Measurements from ENCODE around the gene PTBP3.
"Not testable (repeated sequence)": the region's sequence is repeated elsewhere in the genome, so short reads cannot be mapped to it uniquely, and the experiment has no call there.

Gene PTBP3, protein sequence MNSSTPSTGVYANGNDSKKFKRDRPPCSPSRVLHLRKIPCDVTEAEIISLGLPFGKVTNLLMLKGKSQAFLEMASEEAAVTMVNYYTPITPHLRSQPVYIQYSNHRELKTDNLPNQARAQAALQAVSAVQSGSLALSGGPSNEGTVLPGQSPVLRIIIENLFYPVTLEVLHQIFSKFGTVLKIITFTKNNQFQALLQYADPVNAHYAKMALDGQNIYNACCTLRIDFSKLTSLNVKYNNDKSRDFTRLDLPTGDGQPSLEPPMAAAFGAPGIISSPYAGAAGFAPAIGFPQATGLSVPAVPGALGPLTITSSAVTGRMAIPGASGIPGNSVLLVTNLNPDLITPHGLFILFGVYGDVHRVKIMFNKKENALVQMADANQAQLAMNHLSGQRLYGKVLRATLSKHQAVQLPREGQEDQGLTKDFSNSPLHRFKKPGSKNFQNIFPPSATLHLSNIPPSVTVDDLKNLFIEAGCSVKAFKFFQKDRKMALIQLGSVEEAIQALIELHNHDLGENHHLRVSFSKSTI

DNA sequence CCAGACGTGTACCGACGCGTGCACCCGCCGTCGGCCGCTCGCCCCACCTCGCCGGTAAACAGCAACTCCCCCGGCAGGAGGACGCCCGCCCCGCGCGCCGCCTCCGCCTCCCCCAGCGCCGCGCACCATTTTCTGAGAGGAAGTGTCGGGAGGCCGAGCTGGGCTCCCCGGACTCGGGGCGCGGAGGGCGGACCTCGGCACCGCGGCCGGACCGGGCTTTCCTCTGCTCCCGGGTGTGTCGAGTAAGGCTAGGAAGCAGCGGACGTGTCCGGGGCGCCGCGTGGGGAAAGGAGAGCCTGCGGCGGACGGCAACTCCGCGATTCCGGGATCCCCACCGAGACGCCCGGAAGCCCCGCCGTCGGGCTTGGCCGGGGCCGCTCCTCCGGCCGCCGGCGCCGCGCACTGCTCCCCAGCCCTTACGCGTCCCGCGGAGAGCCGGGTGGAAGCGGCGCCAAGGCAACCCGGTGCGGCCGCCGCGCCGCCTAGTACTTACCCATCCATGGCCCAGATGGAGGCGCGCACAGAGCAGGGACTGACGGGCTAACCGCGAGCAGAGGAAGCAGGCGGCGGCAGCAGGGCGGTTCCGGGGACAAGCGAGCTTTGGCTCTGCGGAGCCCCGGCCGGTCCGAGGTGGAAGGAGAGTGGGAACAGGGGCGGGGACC is at the start of gene PTBP3:
TSS of gene PTBP3 (minus strand) at position 643 of the 662 bp plus-strand sequence. CDS start 35,754 bp downstream, outside the sequence.
- peak; percentile 86 for DNase-seq (ENCODE audit: low spot score)

DNA sequence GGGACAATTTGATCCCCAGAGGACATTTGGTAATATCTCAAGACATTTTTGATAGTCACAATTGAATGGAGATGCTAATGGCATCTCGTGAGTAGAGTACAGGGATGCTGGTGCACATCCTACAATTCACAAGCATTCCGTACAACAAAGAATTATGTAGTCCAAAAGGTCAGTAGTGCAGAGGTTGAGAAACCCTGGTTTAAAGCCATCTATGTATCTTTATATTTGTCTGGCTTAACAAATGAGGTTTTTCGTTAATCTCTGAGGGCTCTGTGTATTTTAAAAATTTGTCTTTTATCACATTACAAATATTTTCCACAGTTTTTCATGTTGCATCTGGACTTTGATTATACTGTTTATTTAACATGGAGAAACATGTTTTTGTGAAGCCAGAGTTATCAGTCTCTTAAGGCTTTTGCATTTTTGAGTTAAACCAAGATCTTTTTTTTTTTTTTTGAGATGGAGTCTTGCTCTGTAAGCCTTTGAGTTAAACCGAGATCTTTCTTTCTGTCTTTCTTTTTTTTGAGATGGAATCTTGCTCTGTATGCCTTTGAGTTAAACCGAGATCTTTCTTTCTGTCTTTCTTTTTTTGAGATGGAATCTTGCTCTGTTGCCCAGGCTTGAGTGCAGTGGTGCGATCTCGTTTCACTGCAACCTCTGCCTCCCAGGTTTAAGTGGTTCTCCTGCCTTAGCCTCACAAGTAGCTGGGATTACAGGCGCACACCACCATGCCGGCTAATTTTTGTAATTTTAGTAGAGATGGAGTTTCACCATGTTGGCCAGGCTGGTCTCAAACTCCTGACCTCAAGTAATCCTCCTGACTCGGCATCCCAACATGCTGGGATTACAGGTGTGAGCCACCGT is 49.3 kb upstream of the PTBP3 start:
- no peak for DNase-seq (ENCODE audit: low spot score)

DNA sequence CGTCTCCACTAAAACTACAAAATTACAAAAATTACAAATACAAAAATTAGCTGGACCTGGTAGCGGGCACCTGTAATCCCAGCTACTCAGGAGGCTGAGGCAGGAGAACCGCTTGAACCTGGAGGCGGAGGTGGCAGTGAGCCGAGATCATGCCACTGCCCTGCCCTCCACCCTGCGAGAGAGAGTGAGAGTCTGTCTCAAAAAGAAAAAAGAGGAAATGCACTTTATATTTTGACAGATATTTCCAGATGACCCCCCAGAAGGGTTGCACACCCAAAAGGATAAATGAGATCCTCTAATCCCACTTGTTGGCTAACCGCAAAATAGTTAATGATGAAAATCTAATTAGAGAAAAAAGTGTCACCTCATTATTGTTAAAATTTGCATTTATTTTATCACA is 48.6 kb upstream of the PTBP3 start:
- no peak for DNase-seq (ENCODE audit: low spot score)

- DNase-seq (ENCODE audit: low spot score), result no peak
Observed at GRCh38 chr9:112380825-112381221, 47.4 kb upstream of the PTBP3 start.

DNA sequence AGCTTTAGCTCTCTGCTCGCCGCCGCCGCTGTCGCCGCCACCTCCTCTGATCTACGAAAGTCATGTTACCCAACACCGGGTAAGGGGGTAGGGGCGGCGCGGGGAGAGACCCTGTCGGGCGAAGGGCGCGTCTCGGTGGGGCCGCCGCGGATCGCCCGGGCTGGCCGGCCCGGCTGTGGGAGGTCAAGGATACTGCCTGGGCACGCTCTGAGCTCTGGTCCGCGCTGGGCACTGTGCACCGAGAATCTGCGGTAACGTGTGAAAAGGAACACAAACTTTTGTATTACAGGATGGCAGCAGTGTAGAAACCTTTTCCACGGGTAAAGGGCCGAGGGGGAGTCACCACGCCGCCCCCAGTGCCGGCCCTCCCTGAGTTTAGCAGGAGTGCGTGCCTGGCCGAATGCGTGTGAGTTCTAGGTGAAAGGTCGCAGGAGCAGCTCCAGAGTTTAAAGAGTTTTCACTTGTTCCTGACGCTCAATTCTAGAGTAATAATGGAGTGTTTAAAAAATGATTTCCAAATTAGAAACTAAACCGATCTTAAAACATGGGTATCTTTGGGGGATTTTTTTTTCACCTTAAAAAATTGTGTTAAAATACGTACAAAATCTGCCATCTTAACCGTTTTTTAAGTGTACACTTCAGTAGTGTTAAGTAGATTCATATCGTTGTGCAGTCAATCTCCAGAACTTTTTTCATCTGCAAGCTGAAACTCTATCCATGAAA is 46.8 kb upstream of the PTBP3 start, which contains the start of gene HSDL2:
TSS of gene HSDL2 (plus strand) at position 7 of the 723 bp plus-strand sequence. CDS start at position 63, 56 bp downstream.
- no peak for DNase-seq (ENCODE audit: low spot score)

GRCh38 chr9:112379177-112380101 is 46.0 kb upstream of the PTBP3 start:
- DNase-seq (ENCODE audit: low spot score), result peak; percentile 100

DNA sequence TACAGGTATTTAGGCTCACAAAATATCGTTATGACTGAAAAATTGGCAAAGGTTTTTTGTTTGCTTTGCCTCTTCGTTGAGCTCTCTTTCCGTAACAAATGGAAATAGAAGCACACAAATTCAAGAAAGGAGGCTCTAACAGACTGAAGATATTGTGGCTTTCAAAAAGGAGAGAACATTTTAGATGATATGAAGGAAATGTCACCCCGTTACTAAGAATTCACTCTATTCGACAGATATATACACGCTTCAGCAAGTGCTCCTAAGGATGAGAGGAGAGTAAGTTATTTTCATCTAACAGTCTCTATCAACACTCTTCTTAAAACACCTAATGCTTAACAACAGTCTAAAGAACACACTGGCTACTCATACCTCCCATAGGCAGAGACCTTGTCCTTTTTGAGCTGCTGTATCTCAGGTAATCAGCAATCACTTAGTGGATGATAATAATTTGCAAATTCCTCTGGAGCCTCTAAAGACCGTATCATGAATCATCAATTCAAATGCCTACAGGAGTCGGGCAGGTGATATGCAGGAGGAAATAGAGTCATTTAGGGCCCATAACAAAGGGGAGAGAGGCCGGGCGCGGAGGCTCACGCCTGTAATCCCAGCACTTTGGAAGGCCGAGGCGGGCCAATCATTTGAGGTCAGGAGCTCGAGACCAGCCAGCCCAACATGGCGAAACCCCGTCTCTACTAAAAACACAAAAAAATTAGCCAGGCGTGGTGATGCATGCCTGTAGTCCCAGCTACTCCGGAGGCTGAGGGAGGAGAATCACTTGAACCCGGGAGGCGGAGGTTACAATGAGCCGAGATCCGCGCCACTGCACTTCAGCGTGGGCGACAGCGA is 45.1 kb upstream of the PTBP3 start:
- DNase-seq (ENCODE audit: low spot score), result no peak

- no peak for DNase-seq (ENCODE audit: low spot score)
Observed at GRCh38 chr9:112377684-112378327, 44.4 kb upstream of the PTBP3 start.

DNA sequence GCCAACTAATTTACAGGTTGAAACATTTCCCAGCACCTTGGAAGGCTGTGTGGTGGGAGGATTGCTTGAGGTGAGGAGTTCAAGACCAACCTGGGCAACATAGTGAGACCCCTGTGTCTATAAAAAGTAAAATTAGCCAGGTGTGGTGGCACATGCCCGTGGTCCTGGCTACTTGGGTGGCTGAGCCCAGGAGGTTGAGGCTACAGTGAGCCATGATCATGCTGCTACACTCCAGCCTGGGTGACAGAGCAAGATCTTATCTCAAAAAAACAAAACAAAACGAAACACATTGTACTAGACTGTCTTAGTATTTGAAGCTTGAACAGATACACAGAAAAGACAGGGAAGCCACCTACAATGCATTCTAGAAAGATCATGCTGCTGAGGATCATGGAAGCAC is 43.7 kb upstream of the PTBP3 start:
- no peak for DNase-seq (ENCODE audit: low spot score)

DNA sequence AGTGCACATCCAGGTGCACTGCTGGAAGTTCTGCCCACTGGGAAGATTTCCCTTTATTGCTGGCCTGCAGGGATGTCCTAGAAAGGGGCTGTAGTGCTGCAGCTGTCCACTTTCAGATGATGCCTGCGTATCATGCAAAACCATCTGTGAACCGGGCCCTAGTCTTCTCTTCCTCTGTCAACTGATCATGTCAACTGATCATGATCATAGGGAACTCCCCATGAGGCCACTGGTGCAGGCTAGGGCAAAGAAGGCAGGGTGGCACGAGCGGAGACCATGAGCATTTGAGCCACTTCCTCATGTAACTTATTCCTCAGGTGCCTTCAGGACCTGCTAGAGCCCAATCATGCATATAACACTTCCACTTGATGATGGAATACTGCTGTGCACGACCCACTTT is 41.9 kb upstream of the PTBP3 start:
- no peak for DNase-seq (ENCODE audit: low spot score)

DNA sequence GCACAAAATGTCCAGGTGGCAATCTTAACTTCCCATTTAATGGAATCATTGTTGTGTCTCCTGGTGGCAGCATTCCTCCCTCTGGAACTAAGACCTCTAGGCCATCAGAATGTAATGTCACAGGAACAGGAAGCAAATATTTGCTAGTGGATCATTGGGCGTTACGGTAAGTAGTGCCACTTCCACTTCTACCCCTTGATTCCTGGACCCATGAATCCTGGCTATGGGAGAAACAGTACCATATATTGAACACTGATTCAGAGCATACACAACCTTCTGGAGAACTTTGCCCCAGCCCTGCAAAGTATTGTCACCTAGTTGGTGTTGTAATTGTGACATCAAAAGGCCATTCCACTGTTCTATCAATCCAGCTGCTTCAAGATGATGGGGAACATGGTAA is 40.8 kb upstream of the PTBP3 start:
- DNase-seq (ENCODE audit: low spot score), result not testable (repeated sequence)

- DNase-seq (ENCODE audit: low spot score), result not testable (repeated sequence)
Observed at GRCh38 chr9:112373666-112374065, 40.2 kb upstream of the PTBP3 start.

GRCh38 chr9:112371060-112371459 is 37.6 kb upstream of the PTBP3 start:
- DNase-seq (ENCODE audit: low spot score), result no peak

GRCh38 chr9:112369817-112370216 is 36.4 kb upstream of the PTBP3 start:
- no peak for DNase-seq (ENCODE audit: low spot score)

GRCh38 chr9:112367465-112367864 is 34.0 kb upstream of the PTBP3 start:
- no peak for DNase-seq (ENCODE audit: low spot score)

DNA sequence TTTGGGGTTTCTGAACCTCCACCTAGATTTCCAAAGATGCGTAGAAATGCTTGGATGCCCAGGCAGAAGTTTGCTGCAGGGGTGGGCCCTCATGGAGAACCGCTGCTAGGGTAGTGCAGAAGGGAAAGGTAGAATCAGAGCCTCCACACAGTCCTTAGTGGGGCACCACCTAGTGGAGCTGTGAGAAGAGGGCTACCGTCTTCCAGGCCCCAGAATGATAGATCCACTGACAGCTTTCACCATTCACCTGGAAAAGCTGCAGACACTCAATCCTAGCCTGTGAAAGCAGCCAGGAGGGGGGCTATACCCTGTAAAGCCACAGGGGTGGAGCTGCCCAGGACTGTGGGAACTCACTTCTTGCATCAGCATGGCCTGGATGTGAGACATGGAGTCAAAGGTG is 33.2 kb upstream of the PTBP3 start:
- DNase-seq (ENCODE audit: low spot score), result no peak

- not testable (repeated sequence) for DNase-seq (ENCODE audit: low spot score)
Observed at GRCh38 chr9:112365257-112365656, 31.8 kb upstream of the PTBP3 start.

DNA sequence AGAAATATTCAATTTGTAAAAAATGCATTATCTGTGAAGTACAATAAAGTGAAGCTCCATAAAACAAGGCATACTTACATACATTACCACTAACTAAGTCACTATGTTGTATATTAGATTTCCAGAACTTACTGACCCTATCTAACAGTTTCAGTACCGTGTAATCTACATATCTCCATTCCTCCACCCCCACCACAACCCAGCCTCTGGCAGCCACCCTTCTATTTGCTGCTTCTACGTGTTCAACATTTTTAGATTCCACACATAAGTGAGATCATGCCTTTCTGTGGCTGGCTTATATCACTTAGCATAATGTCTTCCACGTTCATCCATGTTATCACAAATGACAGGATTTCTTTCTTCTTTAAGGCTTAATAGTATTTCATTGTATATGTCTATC is 31.3 kb upstream of the PTBP3 start:
- no peak for DNase-seq (ENCODE audit: low spot score)

DNA sequence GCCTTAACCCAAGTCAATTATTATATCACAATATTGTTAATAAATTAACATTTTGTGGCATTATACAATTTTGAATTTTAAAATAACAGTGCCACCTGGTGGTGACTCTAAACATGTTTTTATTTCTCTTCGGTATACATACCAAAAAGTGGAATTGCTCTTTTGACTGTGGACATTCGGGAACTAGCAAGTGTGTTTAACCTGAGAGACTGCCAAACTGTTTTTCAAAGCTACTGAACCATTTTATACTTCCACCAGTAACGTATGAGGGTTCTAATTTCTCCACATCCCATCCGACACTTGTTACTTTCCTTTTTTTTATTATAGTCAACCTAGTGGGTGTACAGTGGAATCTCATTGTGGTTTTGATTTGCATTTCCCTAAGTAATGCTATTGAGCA is 28.2 kb upstream of the PTBP3 start:
- no peak for DNase-seq (ENCODE audit: low spot score)
